Putamen (tissue), 1 donor: Measurements from ENCODE around the gene MUC2.

Experiments used
- DNase-seq: peaks from one replicate; pipeline ENCODE4 v3.0.0-alpha.2; 2016; ENCODE audit warnings: low spot score

Gene MUC2

GRCh38 chr11:1074244-1075221 is at the start of gene MUC2:
TSS of gene MUC2 (plus strand) at chr11:1074874.
- no peak for DNase-seq

- DNase-seq = no peak
These were observed 49.1 kb upstream of the MUC2 start for GRCh38 chr11:1025410-1026162.

GRCh38 chr11:1026163-1026450 is 48.6 kb upstream of the MUC2 start:
- DNase-seq = no peak

- DNase-seq = no peak
These were observed 47.8 kb upstream of the MUC2 start for GRCh38 chr11:1026641-1027482.

- DNase-seq = no peak
These were observed 47.0 kb upstream of the MUC2 start for GRCh38 chr11:1027483-1028290.

GRCh38 chr11:1028291-1028540 is 46.5 kb upstream of the MUC2 start:
- DNase-seq = no peak

GRCh38 chr11:1028616-1029015 is 46.1 kb upstream of the MUC2 start:
- no peak for DNase-seq

- DNase-seq = no peak
These were observed 45.6 kb upstream of the MUC2 start for GRCh38 chr11:1029051-1029450.

- no peak for DNase-seq
These were observed 45.0 kb upstream of the MUC2 start for GRCh38 chr11:1029654-1030053.

GRCh38 chr11:1030086-1030485 is 44.6 kb upstream of the MUC2 start:
- DNase-seq = no peak

GRCh38 chr11:1030556-1030955 is 44.1 kb upstream of the MUC2 start:
- no peak for DNase-seq

GRCh38 chr11:1031121-1031899 is 43.4 kb upstream of the MUC2 start:
- no peak for DNase-seq

GRCh38 chr11:1032310-1032891 is 42.3 kb upstream of the MUC2 start:
- DNase-seq = no peak

GRCh38 chr11:1033016-1033798 is 41.5 kb upstream of the MUC2 start:
- no peak for DNase-seq

GRCh38 chr11:1034001-1034400 is 40.7 kb upstream of the MUC2 start:
- DNase-seq = no peak

GRCh38 chr11:1034456-1035295 is 40.0 kb upstream of the MUC2 start:
- no peak for DNase-seq

- no peak for DNase-seq
These were observed 38.9 kb upstream of the MUC2 start for GRCh38 chr11:1035577-1036283.

- no peak for DNase-seq
These were observed 38.3 kb upstream of the MUC2 start, which contains the start of gene MUC6 for GRCh38 chr11:1036303-1036923. TSS of gene MUC6 (minus strand) at chr11:1036718. CDS start at chr11:1036655, 63 bp downstream.
